Measurements from ENCODE around the gene TSPAN12. TPM values are rescaled to one million over a fixed set of nuclear protein-coding genes. Genes with fewer than 3 reads are reported as not detected.
"Not testable (repeated sequence)": the region's sequence is repeated elsewhere in the genome, so short reads cannot be mapped to it uniquely, and the experiment has no call there.

The TSPAN12 gene
- polyA plus RNA-seq, 1 donor (not counting 4 experiments of a cell fraction or from before 2014, with no cell fraction given): 0.47 TPM

DNA sequence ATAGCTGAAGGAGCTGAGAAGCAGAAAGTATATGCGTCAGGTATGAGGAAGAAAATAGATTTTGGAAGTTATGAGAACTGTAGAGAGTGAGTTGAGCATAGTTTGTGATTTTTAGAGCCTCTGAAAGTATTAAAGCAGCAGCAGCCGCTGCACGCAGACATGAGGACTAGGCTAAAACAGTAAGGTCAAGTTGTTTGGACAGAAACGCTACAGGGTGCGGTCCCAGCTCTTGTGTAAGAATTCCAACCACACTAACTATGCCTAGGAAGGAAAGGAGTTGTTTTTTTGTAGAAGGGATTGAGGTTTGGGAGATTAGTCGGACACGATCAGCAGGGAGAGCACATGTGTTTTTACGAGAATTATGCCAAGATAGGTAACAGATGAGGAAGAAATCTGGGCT lies 78.9 kb downstream of the TSPAN12 start:
- H4K20me1 ChIP-seq (ENCODE audit: control insufficient read depth, extremely low read depth, insufficient read depth, low read length); H3K9me3 ChIP-seq (ENCODE audit: control insufficient read depth, low read depth, low read length); H3K4me3 ChIP-seq (ENCODE audit: control insufficient read depth in 2 of 3, extremely low read depth in 1 of 3, insufficient read depth in 2 of 3, low read depth in 1 of 3, low read length in 3 of 3); DNase-seq (ENCODE audit: low read depth, low spot score); FAIRE-seq; H3K79me2 ChIP-seq (ENCODE audit: control insufficient read depth, insufficient read depth, low read length); H2AFZ ChIP-seq (ENCODE audit: control insufficient read depth, low read length); H3K36me3 ChIP-seq (ENCODE audit: control insufficient read depth in 2 of 2, extremely low read depth in 1 of 2, insufficient read depth in 2 of 2, low read length in 2 of 2); H3K27ac ChIP-seq (ENCODE audit: control insufficient read depth, insufficient read depth, low read length); H3K9me1 ChIP-seq (ENCODE audit: control insufficient read depth, extremely low read depth, insufficient read depth, low read length); H3K9ac ChIP-seq (ENCODE audit: control insufficient read depth, extremely low read depth, insufficient read depth, low read length); H3K4me2 ChIP-seq (ENCODE audit: control insufficient read depth, extremely low read depth, insufficient read depth, low read depth, low read length); H3K4me1 ChIP-seq (ENCODE audit: control insufficient read depth, extremely low read depth, insufficient read depth, low read length); dilution Hi-C loops (cut with MboI; ENCODE audit: extremely low pct_ligation_motif_present, low sequenced_read_pairs); H3K27me3 ChIP-seq (ENCODE audit: control insufficient read depth, extremely low read depth, insufficient read depth, low read length): not testable (repeated sequence)

DNA sequence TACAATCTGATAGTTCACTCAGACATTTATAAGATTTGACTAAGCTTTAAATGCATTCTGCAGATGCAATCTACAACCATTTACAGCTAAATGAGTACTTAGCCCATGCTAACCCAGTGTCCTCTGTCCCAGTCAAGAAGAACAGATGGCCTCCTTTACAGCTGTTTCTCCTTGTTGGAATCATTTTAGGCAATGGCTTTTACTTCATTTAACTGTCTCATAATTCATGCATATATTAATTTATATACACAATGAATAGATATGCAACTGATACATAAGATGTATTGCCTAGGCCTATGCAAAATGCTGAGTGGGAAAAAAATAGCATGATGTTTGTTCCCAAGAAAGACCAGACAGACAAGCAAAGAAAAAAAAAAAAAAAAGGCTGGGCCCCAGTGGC lies 82.2 kb downstream of the TSPAN12 start:
- no peak overlapping the region for H2AFZ ChIP-seq (ENCODE audit: control insufficient read depth, low read length)
- H3K9me3 ChIP-seq (ENCODE audit: control insufficient read depth, low read depth, low read length): no peaks in the 10 kb centered on the region
- H3K27me3 ChIP-seq (ENCODE audit: control insufficient read depth, extremely low read depth, insufficient read depth, low read length): no peaks in the 10 kb centered on the region
- dilution Hi-C loops (cut with MboI; ENCODE audit: extremely low pct_ligation_motif_present, low sequenced_read_pairs): no loop called here
- no peak overlapping the region for H3K4me2 ChIP-seq (ENCODE audit: control insufficient read depth, extremely low read depth, insufficient read depth, low read depth, low read length)
- H3K4me1 ChIP-seq (ENCODE audit: control insufficient read depth, extremely low read depth, insufficient read depth, low read length): no peaks in the 10 kb centered on the region
- H3K27ac ChIP-seq (ENCODE audit: control insufficient read depth, insufficient read depth, low read length): no peak overlapping the region
- DNase-seq (ENCODE audit: low read depth, low spot score) (no peak), FAIRE-seq (no peak)
- no peaks in the 10 kb centered on the region for H4K20me1 ChIP-seq (ENCODE audit: control insufficient read depth, extremely low read depth, insufficient read depth, low read length)
- no peak overlapping the region for H3K4me3 ChIP-seq (ENCODE audit: control insufficient read depth in 2 of 3, extremely low read depth in 1 of 3, insufficient read depth in 2 of 3, low read depth in 1 of 3, low read length in 3 of 3)
- H3K9me1 ChIP-seq (ENCODE audit: control insufficient read depth, extremely low read depth, insufficient read depth, low read length): no peaks in the 10 kb centered on the region
- TF ChIP-seq, protein P1, sequence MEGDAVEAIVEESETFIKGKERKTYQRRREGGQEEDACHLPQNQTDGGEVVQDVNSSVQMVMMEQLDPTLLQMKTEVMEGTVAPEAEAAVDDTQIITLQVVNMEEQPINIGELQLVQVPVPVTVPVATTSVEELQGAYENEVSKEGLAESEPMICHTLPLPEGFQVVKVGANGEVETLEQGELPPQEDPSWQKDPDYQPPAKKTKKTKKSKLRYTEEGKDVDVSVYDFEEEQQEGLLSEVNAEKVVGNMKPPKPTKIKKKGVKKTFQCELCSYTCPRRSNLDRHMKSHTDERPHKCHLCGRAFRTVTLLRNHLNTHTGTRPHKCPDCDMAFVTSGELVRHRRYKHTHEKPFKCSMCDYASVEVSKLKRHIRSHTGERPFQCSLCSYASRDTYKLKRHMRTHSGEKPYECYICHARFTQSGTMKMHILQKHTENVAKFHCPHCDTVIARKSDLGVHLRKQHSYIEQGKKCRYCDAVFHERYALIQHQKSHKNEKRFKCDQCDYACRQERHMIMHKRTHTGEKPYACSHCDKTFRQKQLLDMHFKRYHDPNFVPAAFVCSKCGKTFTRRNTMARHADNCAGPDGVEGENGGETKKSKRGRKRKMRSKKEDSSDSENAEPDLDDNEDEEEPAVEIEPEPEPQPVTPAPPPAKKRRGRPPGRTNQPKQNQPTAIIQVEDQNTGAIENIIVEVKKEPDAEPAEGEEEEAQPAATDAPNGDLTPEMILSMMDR (optimal IDR thresholded peaks at IDR 0.05 in 1 of 3, IDR thresholded peaks at IDR 0.05 in 1 of 3, conservative IDR thresholded peaks at IDR 0.05 in 1 of 3; ENCODE audit: extremely low read depth in 1 of 3, insufficient read depth in 2 of 3, low read length in 3 of 3): no peak
- no peak for TF ChIP-seq EZH2 (IDR thresholded peaks at IDR 0.05; ENCODE audit: low read length)
- H3K79me2 ChIP-seq (ENCODE audit: control insufficient read depth, insufficient read depth, low read length): no peaks in the 10 kb centered on the region
- H3K36me3 ChIP-seq (ENCODE audit: control insufficient read depth in 2 of 2, extremely low read depth in 1 of 2, insufficient read depth in 2 of 2, low read length in 2 of 2): no peaks in the 10 kb centered on the region
- H3K9ac ChIP-seq (ENCODE audit: control insufficient read depth, extremely low read depth, insufficient read depth, low read length): no peak overlapping the region

DNA sequence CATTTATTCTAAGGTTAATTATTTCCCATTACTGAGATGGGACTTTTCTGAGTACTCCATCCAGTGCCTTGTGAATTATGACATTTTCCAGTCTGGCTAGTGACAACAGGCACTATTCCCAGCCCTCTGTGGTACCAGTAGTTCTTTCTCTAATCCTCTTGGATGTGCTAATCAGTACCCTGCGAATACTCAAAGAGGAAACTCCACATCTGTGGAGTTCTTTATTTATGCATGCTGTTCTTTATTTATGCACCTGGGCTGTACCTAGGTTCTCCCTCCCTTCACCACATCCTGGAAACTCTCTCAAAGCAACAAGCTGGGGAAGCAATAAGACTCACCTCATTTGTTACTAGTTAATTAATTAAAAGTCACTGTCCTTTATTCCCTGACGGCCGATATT lies 83.5 kb downstream of the TSPAN12 start:
- no peaks in the 10 kb centered on the region for H4K20me1 ChIP-seq (ENCODE audit: control insufficient read depth, extremely low read depth, insufficient read depth, low read length)
- TF ChIP-seq EZH2 (IDR thresholded peaks at IDR 0.05; ENCODE audit: low read length): no peak
- TF ChIP-seq, protein P1 (optimal IDR thresholded peaks at IDR 0.05 in 1 of 3, IDR thresholded peaks at IDR 0.05 in 1 of 3, conservative IDR thresholded peaks at IDR 0.05 in 1 of 3; ENCODE audit: extremely low read depth in 1 of 3, insufficient read depth in 2 of 3, low read length in 3 of 3): no peak
- no peak overlapping the region for H3K27ac ChIP-seq (ENCODE audit: control insufficient read depth, insufficient read depth, low read length)
- no peak overlapping the region for H2AFZ ChIP-seq (ENCODE audit: control insufficient read depth, low read length)
- FAIRE-seq: no peak
- H3K9me1 ChIP-seq (ENCODE audit: control insufficient read depth, extremely low read depth, insufficient read depth, low read length): no peaks in the 10 kb centered on the region
- dilution Hi-C loops (cut with MboI; ENCODE audit: extremely low pct_ligation_motif_present, low sequenced_read_pairs): no loop called here
- H3K4me1 ChIP-seq (ENCODE audit: control insufficient read depth, extremely low read depth, insufficient read depth, low read length): no peaks in the 10 kb centered on the region
- no peak for DNase-seq (ENCODE audit: low read depth, low spot score)
- H3K4me2 ChIP-seq (ENCODE audit: control insufficient read depth, extremely low read depth, insufficient read depth, low read depth, low read length): no peak overlapping the region
- H3K9me3 ChIP-seq (ENCODE audit: control insufficient read depth, low read depth, low read length): no peaks in the 10 kb centered on the region
- H3K36me3 ChIP-seq (ENCODE audit: control insufficient read depth in 2 of 2, extremely low read depth in 1 of 2, insufficient read depth in 2 of 2, low read length in 2 of 2): no peaks in the 10 kb centered on the region
- H3K27me3 ChIP-seq (ENCODE audit: control insufficient read depth, extremely low read depth, insufficient read depth, low read length): no peaks in the 10 kb centered on the region
- no peak overlapping the region for H3K9ac ChIP-seq (ENCODE audit: control insufficient read depth, extremely low read depth, insufficient read depth, low read length)
- H3K79me2 ChIP-seq (ENCODE audit: control insufficient read depth, insufficient read depth, low read length): no peaks in the 10 kb centered on the region
- H3K4me3 ChIP-seq (ENCODE audit: control insufficient read depth in 2 of 3, extremely low read depth in 1 of 3, insufficient read depth in 2 of 3, low read depth in 1 of 3, low read length in 3 of 3): no peak overlapping the region
